Measurements from ENCODE around the gene DUSP22.
"Not testable (repeated sequence)": the region's sequence is repeated elsewhere in the genome, so short reads cannot be mapped to it uniquely, and the experiment has no call there.

Gene DUSP22

GRCh38 chr6:362924-363249 lies 70.6 kb downstream of the DUSP22 start:
- Mint-ChIP-seq H3K4me1 (peaks cover 47% of the 10 kb centered on the region), H3K36me3 (no peaks in the 10 kb centered on the region), H3K27ac (no peak overlapping the region), H3K9me3 (no peaks in the 10 kb centered on the region), H3K4me3 (no peak overlapping the region), H3K27me3 (peaks cover 4% of the 10 kb centered on the region)
- ATAC-seq (ENCODE audit: low read depth) (no peak), DNase-seq (ENCODE audit: low spot score in 2 of 2) (no peak)

- DNase-seq (ENCODE audit: low spot score in 2 of 2) (no peak), ATAC-seq (ENCODE audit: low read depth) (no peak)
- H3K4me3 Mint-ChIP-seq = no peak overlapping the region
- H3K27me3 Mint-ChIP-seq = peaks cover 4% of the 10 kb centered on the region
- peaks cover 44% of the 10 kb centered on the region for H3K4me1 Mint-ChIP-seq
- H3K27ac Mint-ChIP-seq = no peak overlapping the region
- H3K9me3 Mint-ChIP-seq = no peaks in the 10 kb centered on the region
- no peaks in the 10 kb centered on the region for H3K36me3 Mint-ChIP-seq
Observed at GRCh38 chr6:363291-363690, 71.0 kb downstream of the DUSP22 start.

DNA sequence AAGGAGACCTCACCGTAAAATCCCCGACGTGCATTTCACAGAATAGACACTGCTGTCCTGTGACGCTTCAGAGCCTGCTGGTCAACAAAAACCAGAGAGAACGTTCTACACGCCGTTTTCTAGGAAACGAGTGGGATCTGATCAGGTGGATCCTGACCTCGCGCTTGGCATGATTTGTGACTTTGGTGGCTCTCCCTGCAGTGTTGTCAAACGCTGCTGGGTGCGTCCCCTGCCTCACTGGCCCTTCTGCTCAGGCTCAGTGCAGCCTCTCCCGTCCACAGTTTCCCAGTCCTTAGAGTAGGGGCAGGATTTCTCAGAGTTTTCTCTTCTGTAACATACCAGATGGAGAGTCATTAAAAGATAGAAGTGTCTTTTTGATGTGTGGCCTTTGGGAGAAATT lies 71.6 kb downstream of the DUSP22 start:
- ATAC-seq (ENCODE audit: low read depth) (no peak), DNase-seq (ENCODE audit: low spot score in 2 of 2) (no peak)
- H3K4me1 Mint-ChIP-seq = peaks cover 38% of the 10 kb centered on the region
- peak overlapping the region; percentile 42 for H3K27ac Mint-ChIP-seq
- peaks cover 4% of the 10 kb centered on the region for H3K27me3 Mint-ChIP-seq
- no peaks in the 10 kb centered on the region for H3K36me3 Mint-ChIP-seq
- no peak overlapping the region for H3K4me3 Mint-ChIP-seq
- H3K9me3 Mint-ChIP-seq = no peaks in the 10 kb centered on the region

DNA sequence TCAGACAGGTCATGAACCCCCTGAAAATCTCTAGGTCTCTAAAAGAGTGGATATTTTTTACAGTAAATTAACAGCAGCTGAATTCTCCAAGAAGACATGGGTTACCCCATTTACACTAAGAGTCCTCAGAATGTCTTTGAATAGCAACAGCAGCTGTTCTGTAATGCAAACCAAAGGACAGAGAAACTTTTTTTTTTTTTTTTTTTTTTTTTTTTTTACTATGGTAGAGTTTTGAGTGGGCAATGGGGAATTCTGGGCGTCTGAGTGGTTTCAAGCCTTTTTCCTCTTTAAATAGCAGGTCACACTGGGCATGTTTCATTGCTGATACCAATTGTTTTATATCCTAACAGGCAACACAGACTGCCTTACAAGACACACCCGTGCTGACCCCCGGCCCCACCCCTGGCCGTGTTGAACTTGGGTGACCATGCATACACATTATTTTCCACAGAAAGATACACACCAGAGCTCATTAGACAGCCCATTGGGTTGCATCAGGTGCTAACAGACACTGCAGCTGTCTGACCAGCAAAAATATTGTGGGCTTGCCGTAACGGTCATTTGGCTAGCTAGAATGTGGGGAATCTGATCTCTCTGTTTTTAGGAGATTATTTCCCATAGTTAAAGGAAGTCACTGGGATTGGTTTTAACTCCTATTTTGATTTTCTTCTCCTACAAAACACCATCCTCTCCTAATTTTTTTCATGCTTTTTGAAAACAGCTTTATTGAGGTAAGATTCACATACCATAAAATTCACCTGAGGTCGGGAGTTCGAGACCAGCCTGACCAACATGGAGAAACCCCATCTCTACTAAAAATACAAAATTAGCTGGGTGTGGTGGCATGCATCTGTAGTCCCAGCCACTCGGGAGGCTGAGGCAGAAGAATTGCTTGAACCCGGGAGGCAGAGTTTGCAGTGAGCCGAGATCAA lies 72.6 kb downstream of the DUSP22 start:
- peaks cover 32% of the 10 kb centered on the region for H3K4me1 Mint-ChIP-seq
- peak; percentile 19 for ATAC-seq (ENCODE audit: low read depth)
- H3K27me3 Mint-ChIP-seq = peaks cover 4% of the 10 kb centered on the region
- no peak for DNase-seq (ENCODE audit: low spot score in 2 of 2)
- no peaks in the 10 kb centered on the region for H3K9me3 Mint-ChIP-seq
- H3K4me3 Mint-ChIP-seq = peak overlapping the region; percentile 11
- H3K27ac Mint-ChIP-seq = peak overlapping the region; percentile 42
- H3K36me3 Mint-ChIP-seq = no peaks in the 10 kb centered on the region

DNA sequence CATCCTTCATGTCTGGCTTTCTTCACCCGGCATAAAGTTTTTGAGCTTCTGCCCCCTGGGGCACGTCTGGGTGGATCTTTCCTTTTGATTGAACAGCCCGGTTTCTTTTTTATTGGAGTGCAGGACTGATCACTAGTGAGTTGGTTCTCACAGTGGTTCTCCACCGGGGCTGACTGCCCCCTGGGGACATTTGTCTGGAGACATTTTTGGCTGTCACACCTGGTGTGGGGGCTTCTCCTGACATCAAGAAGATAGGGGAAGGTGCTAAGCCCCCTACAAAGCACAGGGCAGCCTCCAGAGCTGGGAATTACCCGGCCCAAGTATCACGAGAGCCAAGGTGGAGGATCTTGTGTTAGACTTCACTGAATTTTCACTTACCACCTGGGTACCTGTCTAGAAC lies 73.5 kb downstream of the DUSP22 start:
- H3K36me3 Mint-ChIP-seq = no peaks in the 10 kb centered on the region
- H3K4me3 Mint-ChIP-seq = peak overlapping the region; percentile 60
- peaks cover 5% of the 10 kb centered on the region for H3K27me3 Mint-ChIP-seq
- no peak for DNase-seq (ENCODE audit: low spot score in 2 of 2)
- ATAC-seq (ENCODE audit: low read depth) = peak; percentile 75
- peaks cover 27% of the 10 kb centered on the region for H3K4me1 Mint-ChIP-seq
- peak overlapping the region; percentile 65 for H3K27ac Mint-ChIP-seq
- no peaks in the 10 kb centered on the region for H3K9me3 Mint-ChIP-seq

GRCh38 chr6:366389-367297 lies 74.4 kb downstream of the DUSP22 start:
- no peaks in the 10 kb centered on the region for H3K9me3 Mint-ChIP-seq
- H3K27ac Mint-ChIP-seq = peak overlapping the region; percentile 65
- peaks cover 22% of the 10 kb centered on the region for H3K4me1 Mint-ChIP-seq
- H3K4me3 Mint-ChIP-seq = no peak overlapping the region
- H3K27me3 Mint-ChIP-seq = peaks cover 6% of the 10 kb centered on the region
- no peaks in the 10 kb centered on the region for H3K36me3 Mint-ChIP-seq
- DNase-seq (ENCODE audit: low spot score in 2 of 2) (no peak), ATAC-seq (ENCODE audit: low read depth) (no peak)

DNA sequence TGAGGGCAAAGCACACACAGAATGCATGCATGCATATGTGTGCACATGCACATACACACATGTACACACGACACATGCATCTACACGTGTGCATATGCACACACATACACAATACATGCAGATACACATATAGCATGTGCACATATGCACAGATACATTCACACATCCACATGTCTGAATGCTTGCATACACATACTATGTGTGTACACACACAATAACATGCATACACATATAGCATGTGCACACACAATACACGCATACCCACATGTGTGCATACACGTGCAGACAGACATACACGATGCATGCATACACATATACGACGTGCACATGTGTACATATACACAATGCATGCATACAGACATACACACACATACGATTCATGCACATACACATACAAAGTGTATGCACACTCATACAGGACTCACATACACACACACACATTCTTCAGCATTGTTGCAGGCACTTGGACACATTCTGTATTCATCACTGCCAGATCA lies 75.1 kb downstream of the DUSP22 start:
- Mint-ChIP-seq H3K27me3 (peaks cover 10% of the 10 kb centered on the region), H3K36me3 (no peaks in the 10 kb centered on the region), H3K4me1 (peaks cover 26% of the 10 kb centered on the region), H3K27ac (no peak overlapping the region), H3K9me3 (no peaks in the 10 kb centered on the region), H3K4me3 (no peak overlapping the region)
- DNase-seq (ENCODE audit: low spot score in 2 of 2) = no peak
- ATAC-seq (ENCODE audit: low read depth) = no peak

DNA sequence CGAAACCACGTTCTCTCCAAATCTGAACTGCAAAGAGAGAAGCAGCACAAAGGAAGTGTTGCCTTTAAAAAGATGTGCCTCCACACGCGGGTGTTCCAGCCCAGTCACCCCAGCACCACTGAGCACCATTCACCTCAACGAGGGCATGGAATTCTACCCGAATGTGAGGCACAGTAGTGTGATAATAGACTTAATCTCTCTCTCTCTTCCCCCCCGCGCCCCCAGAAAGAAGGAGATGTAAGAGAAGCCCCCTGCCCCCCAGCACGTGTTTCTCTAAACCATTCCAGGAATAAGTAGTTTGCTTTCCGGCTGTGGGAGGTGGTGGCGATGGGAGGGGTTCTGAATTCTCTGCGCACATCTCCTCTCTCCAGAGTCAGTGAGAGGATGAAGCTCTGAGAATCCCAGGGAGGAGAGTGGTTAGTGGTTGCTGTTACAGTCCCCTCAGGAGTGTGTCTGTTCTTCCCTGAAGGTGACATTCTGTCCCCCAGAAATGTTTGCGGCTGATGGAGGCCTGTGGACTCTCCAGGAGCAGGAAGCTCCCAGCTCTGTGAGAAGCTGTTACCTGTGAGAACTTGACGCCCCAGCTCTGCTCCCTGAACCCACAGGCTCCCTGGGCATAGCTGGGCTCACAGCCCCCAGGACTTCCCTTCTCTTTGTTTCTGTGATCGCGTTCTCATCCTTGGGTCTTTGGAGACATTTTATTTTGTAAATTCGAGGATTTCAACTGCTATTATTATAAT lies 75.8 kb downstream of the DUSP22 start:
- Mint-ChIP-seq H3K27me3 (peaks cover 10% of the 10 kb centered on the region), H3K9me3 (no peaks in the 10 kb centered on the region), H3K27ac (no peak overlapping the region)

DNA sequence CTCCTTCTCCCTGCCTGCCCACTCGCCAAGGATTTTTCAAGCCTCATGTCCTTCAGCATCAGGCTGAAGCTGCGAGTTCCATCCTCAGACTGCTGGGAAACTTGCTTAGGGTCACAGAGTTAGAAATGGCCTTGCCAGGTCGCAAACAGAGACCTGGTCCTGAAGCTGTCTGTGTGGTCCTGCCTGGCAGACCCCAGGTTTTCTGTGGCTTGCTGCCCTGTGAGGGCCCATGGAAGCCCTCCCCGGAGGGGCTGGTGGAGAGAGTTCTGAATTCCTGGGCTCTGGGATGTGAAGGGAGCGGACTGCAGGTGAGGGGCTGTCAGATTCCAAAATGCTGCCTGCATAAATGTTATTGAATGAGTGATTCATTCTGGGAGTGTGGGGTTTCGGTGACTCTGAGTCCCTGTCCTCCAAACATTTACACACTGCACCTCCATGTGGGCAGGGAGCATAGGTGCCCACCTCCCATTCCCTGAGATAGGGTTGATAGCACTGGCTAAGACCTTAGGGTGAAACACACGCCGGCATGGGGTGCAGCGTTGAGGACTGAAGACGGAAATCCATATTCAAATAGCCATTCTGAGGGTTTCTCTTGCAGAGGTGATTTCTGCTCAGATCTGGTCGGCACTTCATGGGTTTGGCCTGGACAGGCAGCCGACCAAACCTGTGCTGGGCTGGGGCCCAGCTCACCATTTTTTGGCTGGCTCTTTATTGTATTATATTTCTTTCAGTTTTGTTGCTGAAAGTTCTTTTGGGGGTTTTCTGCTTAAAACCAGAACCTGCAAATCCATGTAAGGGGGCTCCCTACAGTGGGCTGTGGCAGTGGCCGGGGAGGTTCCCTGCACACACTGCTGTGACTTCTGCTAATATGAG lies 77.5 kb downstream of the DUSP22 start:
- peaks cover 10% of the 10 kb centered on the region for H3K27me3 Mint-ChIP-seq
- H3K9me3 Mint-ChIP-seq = no peaks in the 10 kb centered on the region
- ATAC-seq (ENCODE audit: low read depth) = no peak
- no peaks in the 10 kb centered on the region for H3K36me3 Mint-ChIP-seq
- no peak for DNase-seq (ENCODE audit: low spot score in 2 of 2)
- H3K27ac Mint-ChIP-seq = no peak overlapping the region
- no peak overlapping the region for H3K4me3 Mint-ChIP-seq
- peaks cover 32% of the 10 kb centered on the region for H3K4me1 Mint-ChIP-seq

More for the DNA sequence above, 75.8 kb downstream of the DUSP22 start:
- no peak overlapping the region for H3K4me3 Mint-ChIP-seq
- H3K36me3 Mint-ChIP-seq = no peaks in the 10 kb centered on the region
- DNase-seq (ENCODE audit: low spot score in 2 of 2) (no peak), ATAC-seq (ENCODE audit: low read depth) (no peak)
- H3K4me1 Mint-ChIP-seq = peaks cover 33% of the 10 kb centered on the region

DNA sequence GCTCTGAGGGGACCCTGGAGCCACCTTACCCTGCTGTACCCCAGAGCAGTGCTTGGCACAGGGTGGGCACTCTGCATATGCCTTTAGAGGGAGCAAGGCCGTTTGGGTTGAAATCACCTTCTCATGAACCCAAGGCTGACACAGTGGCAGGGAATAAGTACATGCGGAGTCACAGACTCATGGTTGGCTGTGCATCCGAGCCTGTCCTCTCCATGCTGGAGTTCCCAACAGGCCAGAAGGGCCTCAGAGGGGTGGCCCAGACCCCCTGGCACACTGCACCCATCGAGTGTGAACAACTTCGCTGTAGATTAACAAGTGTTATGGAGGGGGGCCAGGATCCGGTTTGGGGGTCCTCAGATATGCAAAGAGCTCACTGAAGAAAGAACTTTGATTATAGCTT lies 78.3 kb downstream of the DUSP22 start:
- Mint-ChIP-seq H3K4me3 (no peak overlapping the region), H3K9me3 (no peaks in the 10 kb centered on the region), H3K27me3 (peaks cover 10% of the 10 kb centered on the region), H3K27ac (peak overlapping the region; percentile 1), H3K4me1 (peaks cover 26% of the 10 kb centered on the region), H3K36me3 (no peaks in the 10 kb centered on the region)
- ATAC-seq (ENCODE audit: low read depth) (no peak), DNase-seq (ENCODE audit: low spot score in 2 of 2) (no peak)

DNA sequence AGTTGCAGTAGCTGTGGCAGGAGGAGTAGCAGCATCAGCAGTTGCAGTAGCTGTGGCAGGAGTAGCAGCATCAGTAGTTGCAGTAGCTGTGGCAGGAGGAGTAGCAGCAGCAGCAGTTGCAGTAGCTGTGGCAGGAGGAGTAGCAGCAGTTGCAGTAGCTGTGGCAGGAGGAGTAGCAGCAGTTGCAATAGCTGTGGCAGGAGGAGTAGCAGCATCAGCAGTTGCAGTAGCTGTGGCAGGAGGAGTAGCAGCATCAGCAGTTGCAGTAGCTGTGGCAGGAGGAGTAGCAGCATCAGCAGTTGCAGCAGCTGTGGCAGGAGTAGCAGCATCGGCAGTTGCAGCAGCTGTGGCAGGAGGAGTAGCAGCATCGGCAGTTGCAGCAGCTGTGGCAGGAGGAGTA lies 79.6 kb downstream of the DUSP22 start:
- H3K27ac Mint-ChIP-seq; ATAC-seq (ENCODE audit: low read depth); H3K36me3 Mint-ChIP-seq; H3K4me3 Mint-ChIP-seq; H3K27me3 Mint-ChIP-seq; DNase-seq (ENCODE audit: low spot score in 2 of 2); H3K9me3 Mint-ChIP-seq: not testable (repeated sequence)
- H3K4me1 Mint-ChIP-seq = peaks cover 24% of the 10 kb centered on the region

DNA sequence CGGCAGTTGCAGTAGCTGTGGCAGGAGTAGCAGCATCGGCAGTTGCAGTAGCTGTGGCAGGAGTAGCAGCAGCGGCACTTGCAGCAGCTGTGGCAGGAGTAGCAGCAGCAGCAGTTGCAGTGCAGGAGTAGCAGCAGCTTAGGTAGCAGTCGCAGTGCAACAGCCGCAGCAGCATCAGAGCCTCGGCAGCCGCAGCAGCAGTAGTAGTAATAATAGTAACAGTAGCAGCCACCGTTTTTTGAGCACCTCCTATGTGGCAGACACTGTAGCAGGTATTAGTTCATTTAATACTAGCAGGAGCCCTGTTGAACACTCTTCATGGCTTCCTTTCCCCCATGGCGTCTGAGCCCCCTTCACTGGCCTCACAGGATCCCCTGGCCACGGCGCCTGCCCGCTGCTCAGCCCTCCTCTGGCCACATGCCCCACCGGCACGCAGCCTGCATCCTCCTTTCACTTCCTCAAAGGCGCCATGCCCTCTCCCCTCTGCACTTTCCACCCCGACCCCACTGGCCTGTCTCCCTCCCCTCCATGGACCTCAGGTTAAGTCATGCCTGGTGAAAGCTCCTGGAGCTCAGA lies 80.1 kb downstream of the DUSP22 start:
- Mint-ChIP-seq H3K27ac (no peak overlapping the region), H3K36me3 (no peaks in the 10 kb centered on the region), H3K4me1 (peaks cover 25% of the 10 kb centered on the region), H3K9me3 (no peaks in the 10 kb centered on the region), H3K27me3 (peaks cover 7% of the 10 kb centered on the region), H3K4me3 (peak overlapping the region; percentile 72)
- ATAC-seq (ENCODE audit: low read depth) (peak; percentile 61), DNase-seq (ENCODE audit: low spot score in 2 of 2) (no peak)

GRCh38 chr6:373031-373430 lies 80.7 kb downstream of the DUSP22 start:
- Mint-ChIP-seq H3K9me3 (no peaks in the 10 kb centered on the region), H3K27me3 (peaks cover 5% of the 10 kb centered on the region), H3K36me3 (no peaks in the 10 kb centered on the region), H3K4me1 (peaks cover 26% of the 10 kb centered on the region), H3K27ac (no peak overlapping the region), H3K4me3 (peak overlapping the region; percentile 72)
- no peak for DNase-seq (ENCODE audit: low spot score in 2 of 2)
- ATAC-seq (ENCODE audit: low read depth) = no peak

Measured in memory B cell (primary cell).